Measurements from ENCODE around the gene BRF1.

DNA sequence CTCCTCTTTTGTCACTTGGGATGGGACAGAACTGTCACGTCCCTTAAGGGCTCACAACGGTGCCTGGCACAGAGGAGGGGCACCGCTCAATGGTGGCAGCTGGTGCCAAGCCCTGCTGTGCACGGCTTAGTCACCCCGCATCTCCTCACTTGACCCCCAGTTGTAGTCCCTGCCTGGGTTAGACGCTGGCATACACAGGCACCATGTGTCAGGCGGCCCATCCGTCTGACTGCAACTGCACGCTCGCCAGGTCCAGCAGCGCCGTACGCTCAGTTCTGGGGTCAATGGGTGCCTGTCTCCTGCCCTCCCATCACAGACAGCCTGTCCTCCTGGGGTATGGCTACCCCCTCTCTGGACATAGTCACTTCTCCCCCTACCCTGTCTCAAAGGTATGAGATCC, 12.2 kb upstream of the BRF1 start:
- TF ChIP-seq SUZ12 (IDR thresholded peaks at IDR 0.05; ENCODE audit: extremely low read depth, insufficient read depth, insufficient read length), result no peak
- no peak for TF ChIP-seq YY1 (IDR thresholded peaks at IDR 0.05; ENCODE audit: insufficient read depth, insufficient read length)
- TF ChIP-seq ZNF274 (IDR thresholded peaks at IDR 0.05; ENCODE audit: low read depth, low read length), result no peak

Measured in NT2/D1 (cell line).